Trophoblast cell (in vitro differentiated cells and primary cell): ENCODE results near the gene TDRD5.

Experiments used
- DNase-seq, 2 donors: peaks; one replicate each; pipeline ENCODE4 v3.0.0-alpha.2; 2016
- H2AFZ ChIP-seq: 2 replicates; pipeline ENCODE4 v1.6.1; 2013; ENCODE audit warnings: low read length, moderate library complexity, mild to moderate bottlenecking; ENCODE audit not compliant: insufficient read depth, poor library complexity
- H2AK5ac ChIP-seq: 2 replicates; pipeline ENCODE4 v1.6.1; 2013; ENCODE audit warnings: mild to moderate bottlenecking, low read length
- H2BK120ac ChIP-seq: 2 replicates; pipeline ENCODE4 v1.6.1; 2013; ENCODE audit warnings: low read length, mild to moderate bottlenecking, moderate library complexity; ENCODE audit not compliant: insufficient read depth, poor library complexity
- H2BK12ac ChIP-seq: 2 replicates; pipeline ENCODE4 v1.6.1; 2013; ENCODE audit warnings: mild to moderate bottlenecking, low read length, moderate library complexity
- H2BK5ac ChIP-seq: 2 replicates; pipeline ENCODE4 v1.6.1; 2013; ENCODE audit warnings: low read length, low read depth, moderate library complexity, mild to moderate bottlenecking; ENCODE audit not compliant: poor library complexity
- H3K14ac ChIP-seq: 2 replicates; pipeline ENCODE4 v1.6.1; 2013; ENCODE audit warnings: mild to moderate bottlenecking, low read length
- H3K18ac ChIP-seq: 2 replicates; pipeline ENCODE4 v1.6.1; 2013; ENCODE audit warnings: mild to moderate bottlenecking, low read length
- H3K23ac ChIP-seq: 2 replicates; pipeline ENCODE4 v1.6.1; 2013; ENCODE audit warnings: low read length
- H3K27ac ChIP-seq: 2 replicates; pipeline ENCODE4 v1.5.1; 2013; ENCODE audit warnings: low read depth, mild to moderate bottlenecking, inconsistent platforms, low read length, moderate library complexity
- H3K27me3 ChIP-seq: 2 replicates; pipeline ENCODE4 v1.6.1; 2013; ENCODE audit warnings: inconsistent platforms, mild to moderate bottlenecking, low read length, moderate library complexity; ENCODE audit not compliant: insufficient read depth
- H3K36me3 ChIP-seq, 2 experiments: 1 replicate in 1 of 2; 2 replicates in 1 of 2; pipeline ENCODE4 v1.6.1; 2013; ENCODE audit warnings: low read length in 2 of 2, mild to moderate bottlenecking in 2 of 2, moderate library complexity in 1 of 2; ENCODE audit not compliant: insufficient read depth in 2 of 2, control insufficient read depth in 1 of 2
- H3K4ac ChIP-seq: 2 replicates; pipeline ENCODE4 v1.6.1; 2013; ENCODE audit warnings: low read depth, mild to moderate bottlenecking, low read length, moderate library complexity
- H3K4me1 ChIP-seq, 2 experiments: 1 replicate in 1 of 2; 2 replicates in 1 of 2; pipeline ENCODE4 v1.6.1; 2013; ENCODE audit warnings: low read length in 2 of 2, mild to moderate bottlenecking in 2 of 2, moderate library complexity in 1 of 2; ENCODE audit not compliant: insufficient read depth in 2 of 2, control insufficient read depth in 1 of 2
- H3K4me2 ChIP-seq: 2 replicates; pipeline ENCODE4 v1.6.1; 2013; ENCODE audit warnings: inconsistent platforms, mild to moderate bottlenecking, low read length, moderate library complexity
- H3K4me3 ChIP-seq: 2 replicates; pipeline ENCODE4 v1.5.1; 2013; ENCODE audit warnings: mild to moderate bottlenecking, low read depth, low read length, inconsistent platforms
- H3K79me1 ChIP-seq: one replicate; pipeline ENCODE4 v1.6.1; 2013; ENCODE audit warnings: low read length
- H3K79me2 ChIP-seq: 2 replicates; pipeline ENCODE4 v1.6.1; 2013; ENCODE audit warnings: low read length, mild to moderate bottlenecking; ENCODE audit not compliant: control insufficient read depth, insufficient read depth, poor library complexity
- H3K9ac ChIP-seq: 2 replicates; pipeline ENCODE4 v1.6.1; 2013; ENCODE audit warnings: mild to moderate bottlenecking, low read length
- H3K9me3 ChIP-seq: 2 replicates; pipeline ENCODE4 v1.6.1; 2013; ENCODE audit warnings: low read depth, mild to moderate bottlenecking, control low read depth, inconsistent platforms, low read length; ENCODE audit not compliant: insufficient read depth
- H4K12ac ChIP-seq: 2 replicates; pipeline ENCODE4 v1.6.1; 2013; ENCODE audit warnings: low read depth, mild to moderate bottlenecking, low read length, moderate library complexity
- H4K8ac ChIP-seq: 2 replicates; pipeline ENCODE4 v1.6.1; 2013; ENCODE audit warnings: low read depth, mild to moderate bottlenecking, low read length, moderate library complexity
- H4K91ac ChIP-seq: one replicate; pipeline ENCODE4 v1.6.1; 2013; ENCODE audit warnings: low read depth, mild to moderate bottlenecking, low read length, moderate library complexity
- WGBS: extraction: QIAGEN DNeasy Blood & Tissue Kit; methylation state at CpG from one replicate; pipeline ENCODE4 v1.1.7; 2013; ENCODE audit warnings: missing lambda C conversion rate; ENCODE audit not compliant: insufficient read length, insufficient coverage; ENCODE audit errors: extremely low coverage; 5-methylcytosine and 5-hydroxymethylcytosine counted together

The TDRD5 gene

DNA sequence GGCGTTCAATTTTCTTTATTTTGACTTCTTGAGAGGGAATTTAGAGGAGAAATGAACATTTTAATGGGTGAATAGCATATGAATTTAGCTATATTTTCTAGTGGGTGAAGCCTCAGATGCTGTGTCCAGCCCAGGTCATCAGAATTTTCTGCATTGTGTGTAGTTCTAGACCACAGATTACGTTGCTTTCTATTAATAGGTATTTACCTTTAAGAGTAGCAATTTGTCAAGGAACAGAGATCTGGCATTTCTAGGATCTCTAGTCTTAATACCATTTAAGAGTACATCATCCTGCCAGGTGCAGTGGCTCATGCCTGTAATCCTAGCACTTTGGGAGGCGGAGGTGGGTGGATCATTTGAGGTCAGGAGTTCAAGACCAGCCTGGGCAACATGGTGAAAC, 20.7 kb downstream of the TDRD5 start:
- H3K9me3 ChIP-seq: no peaks in the 10 kb centered on the region
- no peaks in the 10 kb centered on the region for H3K27me3 ChIP-seq
- no peak overlapping the region for H3K4me2 ChIP-seq
- no peak overlapping the region for H4K91ac ChIP-seq
- WGBS: no CpG with 5 or more reads among the region's 3 CpGs
- no peaks in the 10 kb centered on the region for H3K79me2 ChIP-seq
- no peak overlapping the region for H4K8ac ChIP-seq
- no peak overlapping the region for H2AFZ ChIP-seq
- H3K9ac ChIP-seq: no peak overlapping the region
- no peaks in the 10 kb centered on the region for H3K4me1 ChIP-seq
- H2BK120ac ChIP-seq: no peak overlapping the region
- no peak overlapping the region for H3K23ac ChIP-seq
- H2BK12ac ChIP-seq: no peak overlapping the region
- no peak for DNase-seq
- no peak overlapping the region for H3K4ac ChIP-seq
- H3K14ac ChIP-seq: no peak overlapping the region
- H4K12ac ChIP-seq: no peak overlapping the region
- no peak overlapping the region for H3K18ac ChIP-seq
- H2BK5ac ChIP-seq: no peak overlapping the region
- H3K27ac ChIP-seq: no peak overlapping the region
- no peaks in the 10 kb centered on the region for H3K79me1 ChIP-seq
- H2AK5ac ChIP-seq: no peak overlapping the region
- no peaks in the 10 kb centered on the region for H3K36me3 ChIP-seq
- H3K4me3 ChIP-seq: no peak overlapping the region

DNA sequence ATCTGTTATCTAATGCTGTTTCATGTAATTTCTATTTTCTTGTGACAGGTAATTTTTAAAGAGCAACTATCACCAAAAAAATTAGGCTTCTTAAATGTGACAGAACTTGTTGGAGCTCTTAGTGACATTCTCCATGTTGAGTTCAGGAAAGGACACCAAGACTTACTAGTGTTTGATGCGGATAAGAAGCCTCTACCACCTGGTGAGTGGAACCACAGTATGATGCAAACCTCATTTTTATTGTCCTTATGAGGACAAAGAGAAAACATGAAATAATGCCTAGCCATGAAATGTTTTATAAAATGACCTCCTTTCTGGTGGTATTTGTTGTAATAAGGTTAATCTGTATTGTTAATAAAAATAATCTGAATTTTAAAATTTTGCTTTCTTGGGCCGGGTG, 39.1 kb downstream of the TDRD5 start:
- Histone ChIP-seq H2AK5ac (no peak overlapping the region), H2BK120ac (no peak overlapping the region), H4K12ac (no peak overlapping the region), H2AFZ (no peak overlapping the region), H3K9me3 (no peaks in the 10 kb centered on the region), H4K91ac (no peak overlapping the region), H3K23ac (no peak overlapping the region), H3K27ac (no peak overlapping the region), H2BK12ac (no peak overlapping the region), H4K8ac (no peak overlapping the region), H3K18ac (no peak overlapping the region), H3K36me3 (no peaks in the 10 kb centered on the region), H2BK5ac (no peak overlapping the region), H3K4me2 (no peak overlapping the region), H3K79me1 (no peaks in the 10 kb centered on the region), H3K9ac (no peak overlapping the region), H3K27me3 (no peaks in the 10 kb centered on the region), H3K4me1 (no peaks in the 10 kb centered on the region), H3K79me2 (no peaks in the 10 kb centered on the region), H3K4ac (no peak overlapping the region), H3K4me3 (no peak overlapping the region), H3K14ac (no peak overlapping the region)
- no CpG with 5 or more reads among the region's 2 CpGs for WGBS
- no peak for DNase-seq

DNA sequence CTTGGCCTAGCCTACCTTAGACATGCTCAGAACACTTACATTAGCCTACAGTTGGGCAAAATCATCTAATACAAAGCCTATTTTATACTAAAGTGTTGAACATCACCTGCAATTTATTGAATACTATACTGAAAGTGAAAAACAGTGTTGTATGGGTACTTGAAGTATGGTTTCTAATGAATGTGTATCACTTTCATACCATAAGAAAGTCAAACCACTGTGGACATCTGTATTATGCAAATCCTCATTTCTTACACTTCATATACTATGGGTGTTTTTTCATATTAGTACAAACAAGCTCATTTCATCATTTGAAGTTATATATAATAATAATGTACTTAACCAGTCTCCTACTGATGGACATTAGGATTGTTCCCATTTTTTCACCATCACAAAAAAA, 41.2 kb downstream of the TDRD5 start:
- Histone ChIP-seq H3K9me3 (no peaks in the 10 kb centered on the region), H3K4me2 (no peak overlapping the region), H2AFZ (no peak overlapping the region), H4K12ac (no peak overlapping the region), H3K79me1 (no peaks in the 10 kb centered on the region), H3K18ac (no peak overlapping the region), H3K14ac (no peak overlapping the region), H3K9ac (no peak overlapping the region), H2BK12ac (no peak overlapping the region), H3K27ac (no peak overlapping the region), H2BK5ac (no peak overlapping the region), H4K8ac (no peak overlapping the region), H3K23ac (no peak overlapping the region), H3K4ac (no peak overlapping the region), H3K36me3 (no peaks in the 10 kb centered on the region), H4K91ac (no peak overlapping the region), H3K79me2 (no peaks in the 10 kb centered on the region), H3K4me1 (no peaks in the 10 kb centered on the region), H3K4me3 (no peak overlapping the region), H2AK5ac (no peak overlapping the region), H2BK120ac (no peak overlapping the region), H3K27me3 (no peaks in the 10 kb centered on the region)
- no peak for DNase-seq

DNA sequence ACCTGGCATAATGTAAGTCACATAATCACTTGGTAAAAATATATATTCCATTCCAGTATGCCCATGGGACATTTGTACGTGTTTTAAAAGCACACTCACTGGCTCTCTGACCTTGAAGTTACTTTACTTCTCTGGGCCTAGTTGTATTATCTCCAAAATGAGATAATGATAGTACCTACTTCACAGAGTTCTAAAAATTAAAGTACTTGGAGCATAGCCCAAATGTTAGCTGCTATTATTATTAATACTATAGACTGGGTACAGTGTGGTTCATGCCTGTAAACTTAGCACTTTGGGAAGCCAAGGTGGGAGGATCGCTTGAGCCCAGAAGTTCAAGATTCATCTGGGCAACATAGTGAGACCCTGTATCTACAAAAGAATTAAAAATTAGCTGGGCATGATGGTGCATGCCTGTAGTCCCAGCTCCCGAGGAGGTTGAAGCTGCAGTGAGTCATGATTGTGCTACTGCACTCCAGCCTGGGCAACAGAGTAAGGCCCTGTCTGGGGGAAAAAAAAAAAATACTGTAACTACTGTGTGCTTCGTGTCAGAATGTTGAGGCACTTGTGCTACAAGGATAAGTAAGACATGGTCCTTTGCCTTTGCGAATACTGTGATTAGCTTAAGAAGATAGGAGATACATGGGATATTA, 45.7 kb downstream of the TDRD5 start:
- DNase-seq: no peak
- no peak overlapping the region for H4K12ac ChIP-seq
- H2BK120ac ChIP-seq: no peak overlapping the region
- H4K8ac ChIP-seq: no peak overlapping the region
- no peak overlapping the region for H2AFZ ChIP-seq
- no peak overlapping the region for H4K91ac ChIP-seq
- H3K79me2 ChIP-seq: no peaks in the 10 kb centered on the region
- H3K36me3 ChIP-seq: no peaks in the 10 kb centered on the region
- no peak overlapping the region for H3K4me3 ChIP-seq
- no peak overlapping the region for H2BK12ac ChIP-seq
- no peaks in the 10 kb centered on the region for H3K4me1 ChIP-seq
- H3K4me2 ChIP-seq: no peak overlapping the region
- no peak overlapping the region for H3K18ac ChIP-seq
- H3K4ac ChIP-seq: no peak overlapping the region
- H3K23ac ChIP-seq: no peak overlapping the region
- H3K27me3 ChIP-seq: no peaks in the 10 kb centered on the region
- no peak overlapping the region for H3K14ac ChIP-seq
- WGBS: no CpG with 5 or more reads among the region's 5 CpGs
- H3K79me1 ChIP-seq: no peaks in the 10 kb centered on the region
- H2AK5ac ChIP-seq: no peak overlapping the region
- no peak overlapping the region for H3K9ac ChIP-seq
- no peak overlapping the region for H3K27ac ChIP-seq
- H3K9me3 ChIP-seq: no peaks in the 10 kb centered on the region
- H2BK5ac ChIP-seq: no peak overlapping the region
